Brain microvascular endothelial cell (primary cell): ENCODE results near the gene PPP3CA.
A peak's percentile ranks its signal among the peaks of the same experiment; 100 is the strongest.

Source experiments
- DNase-seq: peaks from one replicate; pipeline ENCODE4 v3.0.0-alpha.2; 2020
- H3K27ac ChIP-seq: fragments of 250-450 bp; sonication (Bioruptor Pico); 2 replicates; pipeline ENCODE4 v1.5.1; 2020; ENCODE audit warnings: mild to moderate bottlenecking, moderate library complexity
- H3K27me3 ChIP-seq: fragments of 250-450 bp; sonication (Bioruptor Pico); replicated peaks from 2 replicates; pipeline ENCODE4 v1.5.1; 2020; ENCODE audit warnings: mild to moderate bottlenecking
- H3K36me3 ChIP-seq: fragments of 250-450 bp; sonication (Bioruptor Pico); replicated peaks from 2 replicates; pipeline ENCODE4 v1.5.1; 2020; ENCODE audit warnings: mild to moderate bottlenecking
- H3K4me3 ChIP-seq: 2 replicates; pipeline ENCODE4 v1.5.1; 2011; ENCODE audit warnings: low read depth, mild to moderate bottlenecking, control low read depth, low read length, moderate library complexity
- CTCF ChIP-seq: IDR thresholded peaks from 2 replicates; pipeline ENCODE4 v1.5.1; 2011; ENCODE audit warnings: low read depth, mild to moderate bottlenecking, moderate library complexity, low read length, control low read depth, inconsistent platforms; ENCODE audit errors: missing control alignments
- in situ Hi-C: cut with HindIII; loops from 2 replicates; pipeline ENCODE4 v1.10.0; 2017; ENCODE audit warnings: low sequenced_read_pairs, low pct_ligation_motif_present

PPP3CA gene

GRCh38 chr4:101348367-101348827, 1.1 kb upstream of the PPP3CA start:
- peak overlapping the region; percentile 86 for H3K4me3 ChIP-seq
- no peaks in the 10 kb centered on the region for H3K36me3 ChIP-seq
- no peak for DNase-seq
- no peak for TF ChIP-seq CTCF
- in situ Hi-C loops = no loop called here
- H3K27ac ChIP-seq = peak overlapping the region; percentile 89
- no peaks in the 10 kb centered on the region for H3K27me3 ChIP-seq

- peak overlapping the region; percentile 86 for H3K4me3 ChIP-seq
- peak overlapping the region; percentile 89 for H3K27ac ChIP-seq
- no peak for TF ChIP-seq CTCF
- peak; percentile 96 for DNase-seq
- no peaks in the 10 kb centered on the region for H3K36me3 ChIP-seq
- in situ Hi-C loops = no loop called here
- no peaks in the 10 kb centered on the region for H3K27me3 ChIP-seq
Observed at GRCh38 chr4:101347557-101348366, 436 bp upstream of the PPP3CA start.

GRCh38 chr4:101346351-101347266, 717 bp downstream of the PPP3CA start:
- in situ Hi-C loops = no loop called here
- peak; percentile 54 for DNase-seq
- no peak for TF ChIP-seq CTCF
- H3K4me3 ChIP-seq = peak overlapping the region; percentile 86
- H3K27me3 ChIP-seq = no peaks in the 10 kb centered on the region
- H3K27ac ChIP-seq = peak overlapping the region; percentile 89
- H3K36me3 ChIP-seq = no peaks in the 10 kb centered on the region

GRCh38 chr4:101345596-101346350, 1.6 kb downstream of the PPP3CA start:
- peak; percentile 13 for TF ChIP-seq CTCF
- no peaks in the 10 kb centered on the region for H3K36me3 ChIP-seq
- DNase-seq = peak; percentile 51
- no peak overlapping the region for H3K27ac ChIP-seq
- peak overlapping the region; percentile 86 for H3K4me3 ChIP-seq
- no peaks in the 10 kb centered on the region for H3K27me3 ChIP-seq
- in situ Hi-C loops = no loop called here

DNA sequence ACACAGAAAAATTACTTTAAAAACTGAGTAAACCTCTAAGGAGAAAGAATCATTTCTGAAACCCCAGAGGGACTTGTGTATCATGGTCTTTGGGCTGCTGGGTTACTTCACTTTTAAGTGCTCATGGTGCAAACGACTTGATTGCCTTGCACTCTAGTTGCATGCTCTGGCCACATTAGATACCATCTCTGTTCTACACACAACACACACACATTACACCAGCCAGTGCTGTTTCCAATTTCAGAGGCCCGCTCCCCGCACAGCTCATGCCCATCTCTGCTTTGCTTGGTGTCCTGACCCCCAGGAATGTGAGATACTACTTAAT, 2.1 kb downstream of the PPP3CA start:
- no peak overlapping the region for H3K27ac ChIP-seq
- H3K27me3 ChIP-seq = no peaks in the 10 kb centered on the region
- DNase-seq = peak; percentile 10
- no peaks in the 10 kb centered on the region for H3K36me3 ChIP-seq
- peak overlapping the region; percentile 86 for H3K4me3 ChIP-seq
- in situ Hi-C loops = no loop called here
- no peak for TF ChIP-seq CTCF
